ENCODE results near the gene SMYD3. TPM values are rescaled to one million over a fixed set of nuclear protein-coding genes. Genes with fewer than 3 reads are reported as not detected.

SMYD3 gene
- total and polyA plus RNA-seq, 9 of the 15 experiments (the other 6 are each of a cell fraction or from before 2014, with no cell fraction given) = 128 to 440 (median 197) TPM

DNA sequence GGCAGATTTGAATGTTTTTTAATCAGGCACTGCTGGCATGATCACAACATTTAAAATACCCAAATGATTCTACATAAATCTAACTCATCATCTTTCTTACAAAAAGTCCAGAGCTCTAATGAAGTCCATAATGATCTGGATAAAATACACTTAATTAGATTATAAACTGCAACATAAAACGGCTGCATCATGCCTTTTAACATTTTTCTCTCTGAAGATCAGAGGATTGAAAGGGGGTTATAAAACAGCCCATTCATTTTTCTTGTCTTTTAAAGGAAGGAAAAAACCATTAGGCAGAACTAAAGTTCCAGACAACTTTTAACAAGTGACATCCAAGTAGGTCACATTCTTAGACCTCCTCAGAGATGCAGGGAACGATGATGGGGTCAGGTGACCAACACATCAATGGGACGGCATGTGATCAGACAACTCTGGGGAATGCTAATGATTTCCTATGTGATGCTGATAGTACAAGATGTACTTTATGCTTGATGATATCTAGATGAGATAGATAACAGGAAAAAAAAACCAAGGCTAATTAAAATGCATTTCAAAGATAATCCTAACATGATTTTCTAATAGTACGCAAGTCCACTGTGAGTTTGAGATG is 455.1 kb downstream of the SMYD3 start (continued):
- TF ChIP-seq, protein P1, sequence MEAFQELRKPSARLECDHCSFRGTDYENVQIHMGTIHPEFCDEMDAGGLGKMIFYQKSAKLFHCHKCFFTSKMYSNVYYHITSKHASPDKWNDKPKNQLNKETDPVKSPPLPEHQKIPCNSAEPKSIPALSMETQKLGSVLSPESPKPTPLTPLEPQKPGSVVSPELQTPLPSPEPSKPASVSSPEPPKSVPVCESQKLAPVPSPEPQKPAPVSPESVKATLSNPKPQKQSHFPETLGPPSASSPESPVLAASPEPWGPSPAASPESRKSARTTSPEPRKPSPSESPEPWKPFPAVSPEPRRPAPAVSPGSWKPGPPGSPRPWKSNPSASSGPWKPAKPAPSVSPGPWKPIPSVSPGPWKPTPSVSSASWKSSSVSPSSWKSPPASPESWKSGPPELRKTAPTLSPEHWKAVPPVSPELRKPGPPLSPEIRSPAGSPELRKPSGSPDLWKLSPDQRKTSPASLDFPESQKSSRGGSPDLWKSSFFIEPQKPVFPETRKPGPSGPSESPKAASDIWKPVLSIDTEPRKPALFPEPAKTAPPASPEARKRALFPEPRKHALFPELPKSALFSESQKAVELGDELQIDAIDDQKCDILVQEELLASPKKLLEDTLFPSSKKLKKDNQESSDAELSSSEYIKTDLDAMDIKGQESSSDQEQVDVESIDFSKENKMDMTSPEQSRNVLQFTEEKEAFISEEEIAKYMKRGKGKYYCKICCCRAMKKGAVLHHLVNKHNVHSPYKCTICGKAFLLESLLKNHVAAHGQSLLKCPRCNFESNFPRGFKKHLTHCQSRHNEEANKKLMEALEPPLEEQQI (IDR thresholded peaks at IDR 0.05) = no peak
- TF ChIP-seq NKRF (IDR thresholded peaks at IDR 0.05; ENCODE audit: borderline replicate concordance) = no peak

DNA sequence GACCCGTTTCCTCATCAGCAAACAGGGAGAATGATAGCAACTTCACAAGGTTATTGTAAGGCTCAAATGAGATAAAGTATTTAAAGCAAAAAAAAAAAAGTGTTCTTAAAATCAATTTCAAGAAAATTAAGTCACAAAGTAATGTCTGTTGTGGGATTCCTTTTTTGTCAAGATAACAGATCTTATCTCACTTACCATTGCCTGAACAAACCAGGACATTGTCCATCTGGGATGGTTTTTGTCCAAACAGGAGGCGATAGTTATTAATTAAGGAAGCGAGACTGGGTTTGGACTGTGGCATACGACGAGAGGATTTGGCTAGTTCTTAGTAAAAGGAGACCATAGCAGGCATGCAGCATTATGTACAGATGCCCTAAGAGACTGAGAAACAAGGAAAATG is 458.4 kb downstream of the SMYD3 start:
- no peaks in the 10 kb centered on the region for H4K20me1 ChIP-seq (replicated peaks; ENCODE audit: control insufficient read depth, insufficient read depth, low read length)
- no peaks in the 10 kb centered on the region for H3K9me3 ChIP-seq (replicated peaks; ENCODE audit: control insufficient read depth, insufficient read depth, low read depth, low read length)
- H3K4me3 ChIP-seq = no peak overlapping the region
- H2AFZ ChIP-seq (ENCODE audit: low read depth, low read length) = no peak overlapping the region
- POLR2A ChIA-PET = no interaction called here
- no peaks in the 10 kb centered on the region for H3K4me1 ChIP-seq (replicated peaks in 1 of 2; ENCODE audit: control insufficient read depth in 2 of 2, insufficient read depth in 2 of 2, low read length in 2 of 2)
- no peak overlapping the region for H3K9ac ChIP-seq (ENCODE audit: insufficient read depth in 1 of 2, low read depth in 2 of 2, low read length in 2 of 2)
- H3K79me2 ChIP-seq (ENCODE audit: control insufficient read depth, insufficient read depth, low read length) = no peaks in the 10 kb centered on the region; the same call in 2 of the 3 replicates
- ATAC-seq = no peak
- BruUV-seq (replicated peaks) = no TSS peak
- intact Hi-C loops (cut with micrococcal nuclease) = no loop called here
- no peaks in the 10 kb centered on the region for H3K9me1 ChIP-seq (ENCODE audit: control insufficient read depth, insufficient read depth, low read length)
- H3K4me2 ChIP-seq (ENCODE audit: insufficient read depth, low read length) = no peak overlapping the region
- TF ChIP-seq SP1 (CRISPR knock-in tag; IDR thresholded peaks at IDR 0.05) (no peak), ZNF274 (IDR thresholded peaks at IDR 0.05; ENCODE audit: borderline replicate concordance, low read depth, low read length) (no peak), CHD1 (IDR thresholded peaks at IDR 0.05; ENCODE audit: low read length) (no peak)
- H3K27ac ChIP-seq (ENCODE audit: extremely low read depth, low read depth, low read length) = no peak overlapping the region
- no peaks in the 10 kb centered on the region for H3K36me3 ChIP-seq (ENCODE audit: control insufficient read depth, insufficient read depth, low read length)
- no peak for DNase-seq (ENCODE audit: extremely low read depth in 1 of 4, low spot score in 3 of 4)
- WGBS (ENCODE audit: insufficient coverage, low coverage, missing lambda C conversion rate) = 75% methylated on average over 5 of the region's 5 CpGs
- in situ Hi-C loops (cut with MboI) = no loop called here
- no peaks in the 10 kb centered on the region for H3K27me3 ChIP-seq (ENCODE audit: control insufficient read depth in 2 of 2, insufficient read depth in 2 of 2, low read length in 2 of 2)
- FAIRE-seq = no peak
- CTCF ChIA-PET (ENCODE audit: low intra/inter-chr PET ratio) = no interaction called here

Data from K562 (cell line).